OCI-LY1 (cell line): ENCODE results near the gene ST14.

Experiments used
- EZH2 ChIP-seq: fragments of 200-600 bp; sonication (generic), shearing (Covaris generic); IDR thresholded peaks from 2 replicates; pipeline ENCODE4 v1.8.0; 2017; ENCODE audit warnings: borderline replicate concordance, mixed run types, mild to moderate bottlenecking, antibody characterized with exemption, low read length, moderate library complexity, mixed read lengths
- TF ChIP-seq, protein P1 (sequence below): fragments of 200-600 bp; sonication (generic), shearing (Covaris generic); IDR thresholded peaks from 2 replicates; pipeline ENCODE4 v1.5.1; 2017; ENCODE audit warnings: mild to moderate bottlenecking, antibody characterized with exemption, low read length, moderate library complexity, mixed read lengths

DNA sequence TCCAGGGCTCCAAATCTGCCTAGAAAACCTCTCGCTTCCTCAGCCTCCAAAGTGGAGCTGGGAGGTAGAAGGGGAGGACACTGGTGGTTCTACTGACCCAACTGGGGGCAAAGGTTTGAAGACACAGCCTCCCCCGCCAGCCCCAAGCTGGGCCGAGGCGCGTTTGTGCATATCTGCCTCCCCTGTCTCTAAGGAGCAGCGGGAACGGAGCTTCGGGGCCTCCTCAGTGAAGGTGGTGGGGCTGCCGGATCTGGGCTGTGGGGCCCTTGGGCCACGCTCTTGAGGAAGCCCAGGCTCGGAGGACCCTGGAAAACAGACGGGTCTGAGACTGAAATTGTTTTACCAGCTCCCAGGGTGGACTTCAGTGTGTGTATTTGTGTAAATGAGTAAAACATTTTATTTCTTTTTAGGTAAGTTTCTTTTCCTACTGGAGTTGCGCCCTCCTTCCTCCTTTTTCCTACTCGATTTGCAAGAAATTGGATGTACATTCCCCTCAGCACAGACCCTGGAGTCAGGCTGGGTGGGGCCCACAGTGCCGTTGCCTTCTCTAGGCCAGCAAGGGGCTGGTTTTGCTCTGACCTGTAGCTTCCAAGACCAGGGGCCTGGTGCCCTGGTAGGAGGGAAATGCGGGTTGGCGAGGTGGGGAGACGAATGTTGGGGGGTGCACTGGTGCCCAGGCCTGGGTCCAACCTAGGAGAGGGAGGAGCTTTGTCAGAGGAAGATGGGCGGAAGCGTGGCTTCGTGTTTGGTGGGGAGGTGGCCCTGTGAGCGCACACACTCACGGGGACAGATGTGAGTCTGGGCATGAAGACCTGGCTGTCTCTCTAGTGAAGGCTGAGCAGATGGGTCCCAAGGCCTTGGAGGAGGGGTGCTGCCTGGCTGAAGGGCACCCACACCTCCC lies 50.6 kb downstream of the ST14 start:
- TF ChIP-seq, protein P1, sequence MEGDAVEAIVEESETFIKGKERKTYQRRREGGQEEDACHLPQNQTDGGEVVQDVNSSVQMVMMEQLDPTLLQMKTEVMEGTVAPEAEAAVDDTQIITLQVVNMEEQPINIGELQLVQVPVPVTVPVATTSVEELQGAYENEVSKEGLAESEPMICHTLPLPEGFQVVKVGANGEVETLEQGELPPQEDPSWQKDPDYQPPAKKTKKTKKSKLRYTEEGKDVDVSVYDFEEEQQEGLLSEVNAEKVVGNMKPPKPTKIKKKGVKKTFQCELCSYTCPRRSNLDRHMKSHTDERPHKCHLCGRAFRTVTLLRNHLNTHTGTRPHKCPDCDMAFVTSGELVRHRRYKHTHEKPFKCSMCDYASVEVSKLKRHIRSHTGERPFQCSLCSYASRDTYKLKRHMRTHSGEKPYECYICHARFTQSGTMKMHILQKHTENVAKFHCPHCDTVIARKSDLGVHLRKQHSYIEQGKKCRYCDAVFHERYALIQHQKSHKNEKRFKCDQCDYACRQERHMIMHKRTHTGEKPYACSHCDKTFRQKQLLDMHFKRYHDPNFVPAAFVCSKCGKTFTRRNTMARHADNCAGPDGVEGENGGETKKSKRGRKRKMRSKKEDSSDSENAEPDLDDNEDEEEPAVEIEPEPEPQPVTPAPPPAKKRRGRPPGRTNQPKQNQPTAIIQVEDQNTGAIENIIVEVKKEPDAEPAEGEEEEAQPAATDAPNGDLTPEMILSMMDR: no peak
- no peak for TF ChIP-seq EZH2
